MM.1S (cell line): ENCODE data around the gene YBEY.

Experiments used
- DNase-seq: peaks from one replicate; pipeline ENCODE4 v3.0.0-alpha.2; 2015
- H2AFZ ChIP-seq: fragments of 300-600 bp; sonication (generic); 2 replicates; pipeline ENCODE4 v1.6.0; 2016; ENCODE audit warnings: antibody characterized with exemption, low read length
- H3F3A ChIP-seq: fragments of 300-600 bp; sonication (generic); 2 replicates; pipeline ENCODE4 v1.6.1; 2016; ENCODE audit warnings: mild to moderate bottlenecking, antibody characterized with exemption, low read length, moderate library complexity, mixed read lengths; ENCODE audit not compliant: insufficient read depth
- H3K27ac ChIP-seq: fragments of 300-600 bp; sonication (generic); 2 replicates; pipeline ENCODE4 v1.5.1; 2016; ENCODE audit warnings: mild to moderate bottlenecking, low read length
- H3K27me3 ChIP-seq: fragments of 300-600 bp; sonication (generic); replicated peaks from 2 replicates; pipeline ENCODE4 v1.6.0; 2016; ENCODE audit warnings: low read length; ENCODE audit not compliant: insufficient read depth
- H3K36me3 ChIP-seq: fragments of 300-600 bp; sonication (generic); replicated peaks from 2 replicates; pipeline ENCODE4 v1.6.1; 2016; ENCODE audit warnings: mild to moderate bottlenecking, low read length, mixed read lengths; ENCODE audit not compliant: insufficient read depth
- H3K4me1 ChIP-seq: fragments of 300-600 bp; sonication (generic); 2 replicates; pipeline ENCODE4 v1.6.1; 2016; ENCODE audit warnings: low read length, mixed read lengths
- H3K4me2 ChIP-seq: fragments of 300-600 bp; sonication (generic); 2 replicates; pipeline ENCODE4 v1.6.0; 2016; ENCODE audit warnings: low read depth, low read length
- H3K4me3 ChIP-seq: fragments of 300-600 bp; sonication (generic); 2 replicates; pipeline ENCODE4 v1.5.1; 2016; ENCODE audit warnings: low read length, mixed read lengths
- H3K79me2 ChIP-seq: fragments of 300-600 bp; sonication (generic); 2 replicates; pipeline ENCODE4 v1.6.1; 2016; ENCODE audit warnings: mixed run types, low read length, mixed read lengths
- H3K9ac ChIP-seq: fragments of 300-600 bp; sonication (generic); 2 replicates; pipeline ENCODE4 v1.6.1; 2016; ENCODE audit warnings: low read length, mixed read lengths
- H3K9me2 ChIP-seq: fragments of 300-600 bp; sonication (generic); replicated peaks from 2 replicates; pipeline ENCODE4 v1.6.1; 2016; ENCODE audit warnings: mild to moderate bottlenecking, low read length, mixed read lengths; ENCODE audit not compliant: insufficient read depth
- H3K9me3 ChIP-seq: fragments of 300-600 bp; sonication (generic); replicated peaks from 2 replicates; pipeline ENCODE4 v1.6.1; 2016; ENCODE audit warnings: mild to moderate bottlenecking, low read length, mixed read lengths; ENCODE audit not compliant: insufficient read depth
- H4K20me1 ChIP-seq: fragments of 300-600 bp; sonication (generic); 2 replicates; pipeline ENCODE4 v1.6.1; 2016; ENCODE audit warnings: mild to moderate bottlenecking, low read length, moderate library complexity, mixed read lengths; ENCODE audit not compliant: insufficient read depth
- CTCF ChIP-seq: fragments of 300-600 bp; sonication (generic); IDR thresholded peaks from 2 replicates; pipeline ENCODE4 v1.5.1; 2016; ENCODE audit warnings: antibody characterized with exemption, low read length, mixed read lengths
- EZH2 ChIP-seq: fragments of 300-600 bp; sonication (generic); optimal IDR thresholded peaks from 2 replicates; pipeline ENCODE3; 2017; ENCODE audit warnings: low read depth, mild to moderate bottlenecking, antibody characterized with exemption, low read length, mixed read lengths
- EZH2phosphoT487 ChIP-seq: fragments of 300-600 bp; sonication (generic); IDR thresholded peaks from 2 replicates; pipeline ENCODE4 v1.6.1; 2018; ENCODE audit warnings: antibody characterized with exemption, low read length

YBEY gene

DNA sequence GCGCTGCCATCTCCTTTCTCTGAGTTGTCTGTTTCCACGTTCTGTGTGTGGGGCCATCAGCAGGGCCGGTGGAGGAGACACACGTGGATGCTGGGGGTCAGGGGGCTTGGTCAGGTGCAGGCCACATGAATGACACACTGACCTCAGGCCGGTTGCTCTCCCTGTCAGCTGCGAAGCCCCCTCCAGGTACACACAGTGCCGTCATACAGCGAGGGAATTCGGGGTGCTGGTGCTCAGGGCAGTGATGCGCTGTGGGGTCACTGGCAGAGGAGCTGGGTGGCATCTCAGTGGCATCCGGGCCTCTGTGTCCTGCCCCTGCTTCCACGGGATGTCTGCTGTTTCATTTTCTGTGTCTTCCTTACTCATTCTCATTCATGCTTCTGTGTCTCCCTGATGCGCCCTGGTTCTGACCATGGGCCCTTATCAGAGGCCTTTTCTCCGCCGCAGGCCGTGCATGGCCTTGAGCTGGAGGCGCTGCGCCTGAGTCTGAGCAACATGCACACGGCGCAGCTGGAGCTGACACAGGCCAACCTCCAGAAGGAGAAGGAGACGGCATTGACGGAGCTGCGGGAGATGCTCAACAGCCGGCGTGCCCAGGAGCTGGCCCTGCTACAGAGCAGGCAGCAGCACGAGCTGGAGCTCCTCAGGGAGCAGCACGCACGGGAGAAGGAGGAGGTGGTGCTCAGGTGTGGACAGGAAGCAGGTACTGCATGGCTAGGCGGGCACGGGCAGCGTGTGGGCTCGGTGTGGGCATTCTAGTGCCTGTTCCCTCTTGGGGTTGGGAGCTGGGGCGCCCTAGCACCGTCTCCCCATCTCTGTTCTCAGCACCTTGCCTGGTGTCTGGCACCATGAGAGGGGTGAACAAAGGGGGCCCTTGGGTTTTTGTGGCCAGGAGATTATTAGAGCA is 60.4 kb downstream of the YBEY start:
- H4K20me1 ChIP-seq = 0 out of 2 replicates have a peak, but pooled peaks cover 8% of the 10 kb centered on the region
- H3K4me2 ChIP-seq = no peak overlapping the region
- no peak for TF ChIP-seq EZH2
- no peak for TF ChIP-seq CTCF
- TF ChIP-seq EZH2phosphoT487 = no peak
- DNase-seq = no peak
- no peak overlapping the region for H3K9ac ChIP-seq
- H3K9me2 ChIP-seq = no peaks in the 10 kb centered on the region
- peaks cover 10% of the 10 kb centered on the region for H3K36me3 ChIP-seq
- H3F3A ChIP-seq = no peaks in the 10 kb centered on the region
- no peak overlapping the region for H3K27ac ChIP-seq
- H3K4me1 ChIP-seq = no peaks in the 10 kb centered on the region
- no peaks in the 10 kb centered on the region for H3K27me3 ChIP-seq
- H2AFZ ChIP-seq = no peak overlapping the region
- H3K9me3 ChIP-seq = no peaks in the 10 kb centered on the region
- H3K4me3 ChIP-seq = no peak overlapping the region
- peaks cover 45% of the 10 kb centered on the region for H3K79me2 ChIP-seq

DNA sequence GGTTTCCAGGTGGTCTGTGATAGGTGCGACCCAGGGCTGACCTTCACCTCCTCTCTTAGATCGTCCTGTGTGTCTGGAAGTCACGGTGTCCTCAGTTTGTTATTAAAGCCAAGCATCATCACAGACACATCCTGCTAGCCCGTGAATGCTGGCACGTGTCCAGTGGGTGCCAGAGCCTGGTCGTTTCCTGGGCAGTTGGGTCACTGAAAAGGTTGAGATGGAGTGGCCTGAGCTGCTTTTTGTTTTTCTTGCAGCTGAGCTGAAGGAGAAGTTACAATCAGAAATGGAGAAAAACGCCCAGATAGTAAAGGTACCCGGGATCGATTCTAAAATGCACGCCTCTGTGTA is 61.0 kb downstream of the YBEY start:
- Histone ChIP-seq H2AFZ (no peak overlapping the region), H4K20me1 (0 out of 2 replicates have a peak, but pooled peaks cover 8% of the 10 kb centered on the region), H3K27me3 (no peaks in the 10 kb centered on the region), H3K9ac (no peak overlapping the region), H3K4me1 (no peaks in the 10 kb centered on the region), H3K4me2 (no peak overlapping the region), H3K4me3 (no peak overlapping the region), H3K79me2 (peaks cover 38% of the 10 kb centered on the region), H3K9me3 (no peaks in the 10 kb centered on the region), H3K9me2 (no peaks in the 10 kb centered on the region), H3F3A (no peaks in the 10 kb centered on the region), H3K36me3 (peaks cover 10% of the 10 kb centered on the region), H3K27ac (no peak overlapping the region)
- no peak for DNase-seq
- TF ChIP-seq CTCF = no peak
- TF ChIP-seq EZH2 = no peak
- TF ChIP-seq EZH2phosphoT487 = no peak
